ENCODE data around the gene TRERF1. TPM values are rescaled to one million over a fixed set of nuclear protein-coding genes. Genes with fewer than 3 reads are reported as not detected.
A peak's percentile ranks its signal among the peaks of the same experiment; 100 is the strongest.

TRERF1 gene
- total RNA-seq, 4 donors from 2014 or later: 3.3 to 16.3 (median 7.2) TPM

DNA sequence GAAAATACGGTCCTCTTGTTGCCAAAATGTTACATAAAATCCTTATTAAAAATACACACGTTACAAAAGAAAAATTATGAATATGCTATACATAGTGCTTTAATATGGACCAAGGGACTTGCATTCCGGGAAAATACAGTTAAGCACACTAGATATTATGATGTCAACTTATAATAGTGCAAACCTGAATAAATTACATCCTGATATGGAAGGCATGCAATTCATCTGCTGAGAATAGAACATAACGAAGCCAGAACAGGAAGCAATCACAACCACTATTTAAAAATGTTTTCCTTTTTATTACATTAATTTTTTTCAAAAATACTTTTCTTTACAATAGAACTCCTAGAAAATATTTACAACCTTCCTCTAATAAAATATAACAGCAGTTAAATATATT lies 226.3 kb downstream of the TRERF1 start:
- Histone ChIP-seq H3K36me3 (no peaks in the 10 kb centered on the region), H3K9me3 (no peaks in the 10 kb centered on the region), H3K27ac (peak overlapping the region in 1 of 2 donors; percentile 20), H3K27me3 (no peaks in the 10 kb centered on the region), H3K4me3 (no peak overlapping the region), H3K4me1 (no peaks in the 10 kb centered on the region)
- DNase-seq: no peak
- intact Hi-C loops (cut with DNase I; ENCODE audit: low total_unique reads): no loop called here
- TF ChIP-seq, protein P1, sequence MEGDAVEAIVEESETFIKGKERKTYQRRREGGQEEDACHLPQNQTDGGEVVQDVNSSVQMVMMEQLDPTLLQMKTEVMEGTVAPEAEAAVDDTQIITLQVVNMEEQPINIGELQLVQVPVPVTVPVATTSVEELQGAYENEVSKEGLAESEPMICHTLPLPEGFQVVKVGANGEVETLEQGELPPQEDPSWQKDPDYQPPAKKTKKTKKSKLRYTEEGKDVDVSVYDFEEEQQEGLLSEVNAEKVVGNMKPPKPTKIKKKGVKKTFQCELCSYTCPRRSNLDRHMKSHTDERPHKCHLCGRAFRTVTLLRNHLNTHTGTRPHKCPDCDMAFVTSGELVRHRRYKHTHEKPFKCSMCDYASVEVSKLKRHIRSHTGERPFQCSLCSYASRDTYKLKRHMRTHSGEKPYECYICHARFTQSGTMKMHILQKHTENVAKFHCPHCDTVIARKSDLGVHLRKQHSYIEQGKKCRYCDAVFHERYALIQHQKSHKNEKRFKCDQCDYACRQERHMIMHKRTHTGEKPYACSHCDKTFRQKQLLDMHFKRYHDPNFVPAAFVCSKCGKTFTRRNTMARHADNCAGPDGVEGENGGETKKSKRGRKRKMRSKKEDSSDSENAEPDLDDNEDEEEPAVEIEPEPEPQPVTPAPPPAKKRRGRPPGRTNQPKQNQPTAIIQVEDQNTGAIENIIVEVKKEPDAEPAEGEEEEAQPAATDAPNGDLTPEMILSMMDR (IDR thresholded peaks at IDR 0.05): no peak
- TF ChIP-seq POLR2A (IDR thresholded peaks at IDR 0.05): no peak

DNA sequence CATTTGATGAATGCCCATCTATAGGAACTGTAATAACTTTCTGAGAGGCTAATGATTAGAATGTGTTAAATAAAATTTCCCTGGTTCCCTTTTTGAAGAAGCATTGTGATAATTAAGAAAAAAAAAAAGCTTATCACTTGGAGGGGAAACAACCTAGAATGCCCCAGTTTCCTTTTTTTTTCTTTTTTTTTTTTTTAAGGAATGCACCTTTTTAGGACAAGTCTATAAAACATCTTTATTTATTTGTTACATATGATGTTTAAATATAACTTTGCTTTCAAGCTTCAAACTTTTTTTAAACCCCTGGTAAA lies 226.7 kb downstream of the TRERF1 start:
- no peaks in the 10 kb centered on the region for H3K27me3 ChIP-seq
- intact Hi-C loops (cut with DNase I; ENCODE audit: low total_unique reads): no loop called here

DNA sequence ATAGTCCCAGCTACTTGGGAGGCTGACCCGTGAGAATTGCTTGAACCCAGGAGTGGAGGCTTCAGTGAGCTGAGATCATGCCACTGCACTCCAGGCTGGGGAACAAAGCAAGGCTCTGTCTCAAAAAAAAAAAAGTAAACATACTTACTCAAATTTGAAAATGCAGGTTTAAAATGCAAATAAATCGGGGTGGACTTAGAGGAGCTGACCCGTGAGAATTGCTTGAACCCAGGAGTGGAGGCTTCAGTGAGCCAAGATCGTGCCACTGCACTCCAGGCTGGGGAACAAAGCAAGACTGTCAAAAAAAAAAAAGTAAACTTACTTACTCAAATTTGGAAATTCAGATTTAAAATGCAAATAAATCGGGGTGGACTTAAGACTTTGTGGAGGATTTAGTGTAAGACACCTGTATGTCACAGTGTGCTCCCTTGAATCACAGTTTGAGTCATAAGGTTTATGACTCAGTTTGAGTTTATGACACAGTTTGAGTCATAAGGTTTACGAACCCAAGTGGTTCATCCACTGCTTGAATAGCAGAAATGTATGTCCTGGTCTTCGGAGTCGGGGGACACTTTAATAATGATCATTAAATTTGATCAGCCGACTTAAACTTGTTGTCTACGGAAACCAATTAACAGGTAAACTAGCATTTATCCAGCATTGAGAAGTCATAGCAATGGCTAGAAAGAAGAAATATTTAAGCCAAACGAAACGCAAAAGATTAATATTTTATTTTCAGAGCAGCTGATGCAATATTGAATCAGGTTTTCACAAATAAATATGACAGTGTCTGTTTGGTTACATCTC lies 227.3 kb downstream of the TRERF1 start:
- Histone ChIP-seq H3K4me1 (no peaks in the 10 kb centered on the region), H3K27ac (no peak overlapping the region), H3K9me3 (no peaks in the 10 kb centered on the region), H3K36me3 (no peaks in the 10 kb centered on the region), H3K4me3 (no peak overlapping the region), H3K27me3 (no peaks in the 10 kb centered on the region)
- DNase-seq: no peak
- TF ChIP-seq POLR2A (IDR thresholded peaks at IDR 0.05): no peak
- TF ChIP-seq, protein P1 (IDR thresholded peaks at IDR 0.05): no peak
- intact Hi-C loops (cut with DNase I; ENCODE audit: low total_unique reads): no loop called here

More for the DNA sequence above, 226.7 kb downstream of the TRERF1 start:
- Histone ChIP-seq H3K4me3 (no peak overlapping the region), H3K4me1 (no peaks in the 10 kb centered on the region), H3K27ac (no peak overlapping the region), H3K36me3 (no peaks in the 10 kb centered on the region), H3K9me3 (no peaks in the 10 kb centered on the region)
- TF ChIP-seq, protein P1 (IDR thresholded peaks at IDR 0.05): no peak
- no peak for TF ChIP-seq POLR2A (IDR thresholded peaks at IDR 0.05)
- DNase-seq: no peak

DNA sequence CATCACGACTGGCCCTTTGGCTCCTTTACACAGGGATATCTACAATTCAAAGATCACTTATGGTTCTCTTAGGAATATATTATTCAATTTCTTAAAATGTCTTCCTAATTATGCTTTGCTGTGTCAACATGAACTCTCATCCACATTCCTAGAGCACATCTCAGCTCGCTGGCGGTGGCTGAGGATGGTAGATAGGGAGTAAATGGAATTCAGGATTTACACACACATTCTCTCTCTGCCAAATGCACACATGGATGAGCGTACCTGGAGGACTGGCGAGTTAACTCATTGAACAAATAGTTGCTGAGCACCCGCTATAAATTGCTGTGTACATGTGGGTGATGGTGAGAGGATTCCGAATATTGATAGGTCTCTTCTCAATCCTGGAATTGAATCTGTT lies 229.3 kb downstream of the TRERF1 start:
- Histone ChIP-seq H3K9me3 (no peaks in the 10 kb centered on the region), H3K27ac (no peak overlapping the region), H3K4me1 (no peaks in the 10 kb centered on the region), H3K36me3 (no peaks in the 10 kb centered on the region), H3K27me3 (no peaks in the 10 kb centered on the region), H3K4me3 (no peak overlapping the region)
- intact Hi-C loops (cut with DNase I; ENCODE audit: low total_unique reads): no loop called here
- TF ChIP-seq, protein P1 (IDR thresholded peaks at IDR 0.05): no peak
- no peak for TF ChIP-seq POLR2A (IDR thresholded peaks at IDR 0.05)
- DNase-seq: no peak

DNA sequence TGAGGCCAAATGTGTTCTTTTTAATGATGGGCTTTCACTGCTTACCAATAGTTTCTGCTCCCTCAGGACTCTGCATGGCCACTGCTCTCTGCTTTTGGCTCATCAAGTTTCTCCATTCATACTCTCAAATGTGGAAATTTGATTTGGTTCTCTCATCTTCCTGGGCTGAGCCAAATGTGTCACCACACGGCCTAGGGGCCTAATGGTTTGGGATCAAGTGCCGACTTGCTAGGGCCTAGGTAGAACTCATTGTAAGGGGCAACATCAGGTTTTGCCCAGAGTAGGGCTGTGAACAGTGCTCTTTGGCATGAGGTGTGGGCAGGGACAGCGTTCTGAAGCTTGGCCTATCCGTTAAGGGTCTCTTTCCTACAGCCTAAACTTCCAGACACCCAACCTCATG lies 230.2 kb downstream of the TRERF1 start:
- intact Hi-C loops (cut with DNase I; ENCODE audit: low total_unique reads): no loop called here

More for the DNA sequence above, 230.2 kb downstream of the TRERF1 start:
- Histone ChIP-seq H3K4me1 (peaks cover 0 to 3% of the 10 kb centered on the region in 2 donors), H3K9me3 (no peaks in the 10 kb centered on the region), H3K27me3 (no peaks in the 10 kb centered on the region), H3K36me3 (no peaks in the 10 kb centered on the region), H3K4me3 (no peak overlapping the region), H3K27ac (no peak overlapping the region)
- no peak for TF ChIP-seq POLR2A (IDR thresholded peaks at IDR 0.05)
- TF ChIP-seq, protein P1 (IDR thresholded peaks at IDR 0.05): no peak
- DNase-seq: no peak
